HUES64 (cell line): ENCODE measurements around the gene ZNF486. TPM values are rescaled to one million over a fixed set of nuclear protein-coding genes. Genes with fewer than 3 reads are reported as not detected.
A peak's percentile ranks its signal among the peaks of the same experiment; 100 is the strongest.
"Not testable (repeated sequence)": the region's sequence is repeated elsewhere in the genome, so short reads cannot be mapped to it uniquely, and the experiment has no call there.

Experiments
- H3K27ac ChIP-seq: 2 replicates; pipeline ENCODE4 v1.7.0; 2013; ENCODE audit warnings: low read depth, low read length, inconsistent platforms
- H3K27me3 ChIP-seq: 2 replicates; pipeline ENCODE4 v1.6.1; 2013; ENCODE audit warnings: mild to moderate bottlenecking, low read length; ENCODE audit not compliant: insufficient read depth
- H3K36me3 ChIP-seq: 2 replicates; pipeline ENCODE4 v1.6.1; 2013; ENCODE audit warnings: mild to moderate bottlenecking, low read length; ENCODE audit not compliant: insufficient read depth
- H3K4me1 ChIP-seq: 2 replicates; pipeline ENCODE4 v1.6.1; 2013; ENCODE audit warnings: mild to moderate bottlenecking, low read length, moderate library complexity; ENCODE audit not compliant: insufficient read depth
- H3K4me3 ChIP-seq: 2 replicates; pipeline ENCODE4 v1.5.1; 2013; ENCODE audit warnings: mild to moderate bottlenecking, low read length, moderate library complexity
- H3K9ac ChIP-seq: 2 replicates; pipeline ENCODE4 v1.6.1; 2013; ENCODE audit warnings: mild to moderate bottlenecking, low read depth, low read length
- H3K9me3 ChIP-seq: 2 replicates; pipeline ENCODE4 v1.6.1; 2013; ENCODE audit warnings: low read depth, low read length; ENCODE audit not compliant: insufficient read depth
- WGBS: fragments of 150-250, 120-280 bp; methylation state at CpG from one replicate; pipeline ENCODE4 v1.1.7; 2013; ENCODE audit warnings: missing lambda C conversion rate; 5-methylcytosine and 5-hydroxymethylcytosine counted together
- polyA plus RNA-seq, 2 experiments: library from polyadenylated mRNA; stranded (reverse); fragments of 50-300 nt; gene quantifications; one replicate each; pipeline ENCODE4 v1.2.3, GENCODE V29; 2013

Gene ZNF486
- polyA plus RNA-seq (2013, experiment 1 of 2) = 9.9 TPM
- polyA plus RNA-seq (2013, experiment 2 of 2) = 12.1 TPM

DNA sequence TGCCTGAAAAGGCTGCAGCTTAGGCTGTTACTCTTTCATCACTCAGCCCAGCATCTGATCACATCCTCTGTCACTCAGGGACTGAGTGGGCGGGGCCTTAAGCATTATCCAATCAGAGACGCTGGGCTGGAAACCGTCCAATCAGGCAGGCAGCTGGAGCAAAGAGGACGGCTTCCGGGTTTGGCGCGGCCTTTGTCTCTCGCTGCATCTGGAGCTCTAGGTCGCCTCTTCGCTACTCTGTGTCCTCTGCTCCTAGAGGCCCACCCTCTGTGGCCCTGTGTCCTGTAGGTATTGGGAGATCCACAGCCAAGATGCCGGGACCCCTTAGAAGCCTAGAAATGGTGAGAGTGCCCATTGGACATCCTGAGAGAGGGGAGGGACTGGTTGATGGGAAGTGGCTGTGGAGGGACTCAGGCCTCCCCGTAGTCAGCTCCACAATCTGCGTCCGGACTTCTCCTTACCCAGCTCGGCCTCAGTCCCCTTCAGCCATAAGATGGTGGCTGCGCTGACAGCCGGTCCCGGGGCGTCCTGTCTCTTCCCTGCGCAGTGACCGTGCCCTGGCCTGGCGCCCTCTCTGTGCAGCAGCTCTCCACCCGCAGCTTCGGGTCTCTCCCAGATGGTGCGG is at the start of gene ZNF486:
Gene ZNF486, plus strand, starts transcription at position 195 of the 625 bp plus-strand sequence. Its CDS starts 117 bp downstream, at position 312.
- H3K4me3 ChIP-seq = peak within 1 kb of the TSS; percentile 86

GRCh38 chr19:20118064-20118839 is 48.8 kb upstream of the ZNF486 start:
- not testable (repeated sequence) for H3K9ac ChIP-seq, H3K4me1 ChIP-seq, H3K27me3 ChIP-seq, H3K27ac ChIP-seq
- H3K36me3 ChIP-seq = peaks cover 100% of the 10 kb centered on the region
- H3K4me3 ChIP-seq = peak overlapping the region; percentile 20; the same call in 1 of the 2 replicates
- H3K9me3 ChIP-seq = peaks cover 100% of the 10 kb centered on the region
- 98% methylated on average over 5 of the region's 6 CpGs for WGBS

More for the DNA sequence above, at the start of gene ZNF486:
- no peaks in the 10 kb centered on the region for H3K27me3 ChIP-seq
- H3K9me3 ChIP-seq = no peaks in the 10 kb centered on the region
- peaks cover 5% of the 10 kb centered on the region; the same call in 1 of the 2 replicates for H3K4me1 ChIP-seq
- H3K36me3 ChIP-seq = peaks cover 30% of the 10 kb centered on the region
- H3K27ac ChIP-seq = peak within 1 kb of the TSS; percentile 89
- peak within 1 kb of the TSS; percentile 88 for H3K9ac ChIP-seq
- WGBS = 4% methylated on average over 25 of the region's 25 CpGs

DNA sequence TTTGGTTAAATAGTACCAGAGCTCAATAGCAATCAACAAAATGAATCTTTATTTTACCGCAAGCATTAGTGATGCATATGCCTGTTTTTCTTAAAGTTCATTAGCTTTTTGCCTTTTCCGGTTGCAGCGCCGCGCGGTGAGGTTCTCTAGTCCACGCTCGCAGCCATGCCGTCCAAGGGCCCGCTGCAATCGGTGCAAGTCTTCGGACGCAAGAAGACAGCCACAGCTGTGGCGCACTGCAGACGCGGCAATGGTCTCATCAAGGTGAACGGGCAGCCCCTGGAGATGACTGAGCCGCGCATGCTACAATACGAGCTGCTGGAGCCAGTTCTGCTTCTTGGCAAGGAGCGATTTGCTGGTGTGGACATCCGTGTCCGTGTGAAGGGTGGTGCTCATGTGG is 42.1 kb upstream of the ZNF486 start:
- no peaks in the 10 kb centered on the region for H3K4me1 ChIP-seq
- no peaks in the 10 kb centered on the region for H3K27me3 ChIP-seq
- no peak overlapping the region for H3K27ac ChIP-seq
- no peak overlapping the region for H3K9ac ChIP-seq
- H3K36me3 ChIP-seq = peaks cover 98% of the 10 kb centered on the region
- no peak overlapping the region for H3K4me3 ChIP-seq
- 98% methylated on average over 23 of the region's 23 CpGs for WGBS
- peaks cover 34% of the 10 kb centered on the region for H3K9me3 ChIP-seq

- H3K27ac ChIP-seq, H3K9me3 ChIP-seq, H3K9ac ChIP-seq, H3K4me3 ChIP-seq, H3K27me3 ChIP-seq: not testable (repeated sequence)
- Histone ChIP-seq H3K36me3 (peaks cover 25% of the 10 kb centered on the region), H3K4me1 (peaks cover 20% of the 10 kb centered on the region)
- 90% methylated on average over 2 of the region's 2 CpGs for WGBS
These were observed 34.1 kb upstream of the ZNF486 start for GRCh38 chr19:20132933-20133332.

DNA sequence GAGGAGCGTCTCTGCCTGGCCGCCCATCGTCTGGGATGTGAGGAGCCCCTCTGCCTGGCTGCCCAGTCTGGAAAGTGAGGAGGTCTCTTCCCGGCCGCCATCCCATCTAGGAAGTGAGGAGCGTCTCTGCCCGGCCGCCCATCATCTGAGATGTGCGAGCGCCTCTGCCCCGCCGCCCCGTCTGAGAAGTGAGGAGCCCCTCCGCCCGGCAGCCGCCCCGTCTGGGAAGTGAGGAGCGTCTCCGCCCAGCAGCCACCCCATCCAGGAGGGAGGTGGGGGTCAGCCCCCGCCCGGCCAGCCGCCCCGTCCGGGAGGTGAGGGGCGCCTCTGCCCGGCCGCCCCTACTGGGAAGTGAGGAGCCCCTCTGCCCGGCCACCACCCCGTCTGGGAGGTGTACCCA is 29.3 kb upstream of the ZNF486 start:
- peaks cover 15% of the 10 kb centered on the region for H3K4me1 ChIP-seq
- H3K9me3 ChIP-seq, H3K27ac ChIP-seq, H3K27me3 ChIP-seq, H3K9ac ChIP-seq, H3K36me3 ChIP-seq, H3K4me3 ChIP-seq: not testable (repeated sequence)
- WGBS = 95% methylated on average over 19 of the region's 29 CpGs

DNA sequence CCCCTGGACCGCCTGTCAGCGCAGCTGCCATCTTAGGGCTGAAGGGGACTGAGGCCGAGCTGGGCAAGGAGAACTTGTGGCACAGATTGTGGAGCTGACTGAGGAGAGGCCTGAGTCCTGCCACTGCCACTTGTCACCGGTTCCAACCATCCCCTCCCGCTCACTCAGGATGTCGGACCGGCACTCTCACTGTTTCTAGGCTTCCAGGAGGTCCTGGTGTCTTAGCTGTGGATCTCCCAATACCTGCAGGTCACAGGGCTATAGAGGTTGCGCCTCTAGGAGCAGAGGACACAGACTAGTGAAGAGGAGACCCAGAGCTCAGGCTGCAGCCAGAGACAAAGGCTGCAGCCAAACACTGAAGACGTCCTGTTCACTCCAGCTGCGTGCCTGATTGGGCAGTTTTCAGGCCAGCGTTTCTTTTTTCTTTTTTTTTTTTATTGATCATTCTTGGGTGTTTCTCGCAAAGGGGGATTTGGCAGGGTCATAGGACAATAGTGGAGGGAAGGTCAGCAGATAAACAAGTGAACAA is 15.3 kb upstream of the ZNF486 start:
- H3K4me3 ChIP-seq = no peak overlapping the region
- H3K9me3 ChIP-seq = no peaks in the 10 kb centered on the region
- peak overlapping the region; percentile 11; the same call in 1 of the 2 replicates for H3K27ac ChIP-seq
- no peaks in the 10 kb centered on the region for H3K27me3 ChIP-seq
- no peak overlapping the region for H3K9ac ChIP-seq
- 82% methylated on average over 11 of the region's 12 CpGs for WGBS
- peaks cover 7% of the 10 kb centered on the region; the same call in 1 of the 2 replicates for H3K4me1 ChIP-seq
- no peaks in the 10 kb centered on the region for H3K36me3 ChIP-seq

- not testable (repeated sequence) for H3K36me3 ChIP-seq, H3K9ac ChIP-seq, H3K4me3 ChIP-seq, H3K4me1 ChIP-seq, H3K27ac ChIP-seq, H3K9me3 ChIP-seq, H3K27me3 ChIP-seq
- WGBS = 56% methylated on average over 14 of the region's 15 CpGs
These were observed 14.5 kb upstream of the ZNF486 start for GRCh38 chr19:20152506-20152905.

GRCh38 chr19:20153281-20153680 is 13.7 kb upstream of the ZNF486 start:
- Histone ChIP-seq H3K9ac (no peak overlapping the region), H3K9me3 (no peaks in the 10 kb centered on the region), H3K4me1 (peaks cover 7% of the 10 kb centered on the region; the same call in 1 of the 2 replicates), H3K4me3 (no peak overlapping the region), H3K36me3 (no peaks in the 10 kb centered on the region), H3K27me3 (no peaks in the 10 kb centered on the region), H3K27ac (no peak overlapping the region)
- WGBS = 93% methylated on average over 4 of the region's 4 CpGs

- 92% methylated on average over 4 of the region's 4 CpGs for WGBS
- Histone ChIP-seq H3K36me3 (no peaks in the 10 kb centered on the region), H3K9ac (no peak overlapping the region)
These were observed 12.4 kb upstream of the ZNF486 start for GRCh38 chr19:20154636-20155035.

DNA sequence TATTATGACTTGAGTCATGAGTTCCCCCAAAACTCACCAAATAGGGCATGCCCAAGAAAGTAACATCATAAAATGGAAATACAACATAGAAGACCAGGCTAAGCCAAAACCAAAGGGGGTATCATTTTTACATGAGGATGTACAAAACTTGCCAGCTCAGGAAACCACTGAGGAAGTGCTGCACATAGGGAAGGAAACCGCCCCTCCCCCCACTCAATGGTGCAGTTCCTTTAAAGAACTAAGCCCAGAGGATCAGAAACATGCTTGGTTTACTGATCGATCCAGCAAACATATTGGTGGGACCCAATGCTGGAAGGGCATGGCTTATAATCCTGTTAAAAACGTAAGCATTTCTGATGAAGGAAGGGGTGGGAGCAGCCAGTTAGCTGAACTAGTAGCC is 4.2 kb upstream of the ZNF486 start:
- 88% methylated on average over 3 of the region's 3 CpGs for WGBS
- Histone ChIP-seq H3K4me3 (no peak overlapping the region), H3K9me3 (no peaks in the 10 kb centered on the region), H3K4me1 (peaks cover 12% of the 10 kb centered on the region; the same call in 1 of the 2 replicates), H3K36me3 (no peaks in the 10 kb centered on the region), H3K27ac (no peak overlapping the region), H3K9ac (no peak overlapping the region), H3K27me3 (no peaks in the 10 kb centered on the region)

More at GRCh38 chr19:20154636-20155035, 12.4 kb upstream of the ZNF486 start:
- H3K9me3 ChIP-seq = no peaks in the 10 kb centered on the region
- no peak overlapping the region for H3K27ac ChIP-seq
- no peak overlapping the region for H3K4me3 ChIP-seq
- no peaks in the 10 kb centered on the region for H3K27me3 ChIP-seq
- H3K4me1 ChIP-seq = peaks cover 7% of the 10 kb centered on the region; the same call in 1 of the 2 replicates

DNA sequence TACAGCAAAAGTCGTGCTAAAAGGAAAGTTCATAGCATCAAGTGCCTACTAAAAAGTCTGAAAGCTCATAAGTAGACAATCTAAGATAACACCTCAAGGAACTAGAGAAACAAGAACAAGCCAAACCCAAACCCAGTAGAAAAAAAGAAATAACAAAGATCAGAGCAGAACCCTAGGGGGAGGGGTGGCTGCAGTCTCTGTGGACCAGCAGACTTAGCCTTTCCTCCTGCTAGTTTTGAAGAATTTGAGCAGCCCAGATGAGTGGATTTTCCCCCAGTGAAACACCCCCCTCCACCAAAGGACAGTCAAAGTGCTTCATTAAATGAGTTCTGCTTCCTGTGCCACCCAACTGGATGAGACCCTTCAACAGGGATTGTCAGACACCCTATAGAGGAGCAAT is 2.6 kb upstream of the ZNF486 start:
- Histone ChIP-seq H3K36me3 (peaks cover 6% of the 10 kb centered on the region; the same call in 1 of the 2 replicates), H3K4me3 (no peak overlapping the region), H3K27me3 (no peaks in the 10 kb centered on the region), H3K9ac (no peak overlapping the region), H3K9me3 (no peaks in the 10 kb centered on the region), H3K27ac (no peak overlapping the region), H3K4me1 (peaks cover 12% of the 10 kb centered on the region; the same call in 1 of the 2 replicates)
- WGBS = 95% methylated on average over 1 of the region's 1 CpG
